Osteocyte (in vitro differentiated cells): ENCODE measurements around the gene CNPY4. TPM values are rescaled to one million over a fixed set of nuclear protein-coding genes. Genes with fewer than 3 reads are reported as not detected.
A peak's percentile ranks its signal among the peaks of the same experiment; 100 is the strongest.

Experiments used
- DNase-seq: peaks from one replicate; pipeline ENCODE4 v3.0.0; 2021; ENCODE audit warnings: mixed read lengths; ENCODE audit not compliant: unreplicated experiment; ENCODE audit errors: extremely low spot score
- H3K27ac Mint-ChIP-seq: one replicate; pipeline ENCODE4 v1.8.0; 2021; ENCODE audit warnings: mild to moderate bottlenecking, mixed read lengths; ENCODE audit not compliant: unreplicated experiment
- H3K27me3 Mint-ChIP-seq: one replicate; pipeline ENCODE4 v1.8.0; 2021; ENCODE audit warnings: mixed read lengths; ENCODE audit not compliant: unreplicated experiment
- H3K36me3 Mint-ChIP-seq: one replicate; pipeline ENCODE4 v1.8.0; 2021; ENCODE audit warnings: mixed read lengths; ENCODE audit not compliant: unreplicated experiment
- H3K4me1 Mint-ChIP-seq: one replicate; pipeline ENCODE4 v1.8.0; 2021; ENCODE audit warnings: mixed read lengths; ENCODE audit not compliant: unreplicated experiment
- H3K4me3 Mint-ChIP-seq: one replicate; pipeline ENCODE4 v1.8.0; 2021; ENCODE audit warnings: mild to moderate bottlenecking, moderate library complexity, mixed read lengths; ENCODE audit not compliant: unreplicated experiment
- H3K9me3 Mint-ChIP-seq: one replicate; pipeline ENCODE4 v1.8.0; 2021; ENCODE audit warnings: mixed read lengths; ENCODE audit not compliant: unreplicated experiment
- total RNA-seq: library from RNA; stranded (reverse); gene quantifications from 2 replicates; pipeline ENCODE4 v1.2.1, GENCODE V29; 2021
- TF ChIP-seq, protein P1 (sequence below): fragments of 200-600 bp; sonication (generic); IDR thresholded peaks from 2 replicates; pipeline ENCODE4 v1.5.0; 2021; ENCODE audit warnings: antibody characterized with exemption, mild to moderate bottlenecking, moderate library complexity

The CNPY4 gene
- total RNA-seq, 1 donor from 2014 or later: 33.6 TPM

DNA sequence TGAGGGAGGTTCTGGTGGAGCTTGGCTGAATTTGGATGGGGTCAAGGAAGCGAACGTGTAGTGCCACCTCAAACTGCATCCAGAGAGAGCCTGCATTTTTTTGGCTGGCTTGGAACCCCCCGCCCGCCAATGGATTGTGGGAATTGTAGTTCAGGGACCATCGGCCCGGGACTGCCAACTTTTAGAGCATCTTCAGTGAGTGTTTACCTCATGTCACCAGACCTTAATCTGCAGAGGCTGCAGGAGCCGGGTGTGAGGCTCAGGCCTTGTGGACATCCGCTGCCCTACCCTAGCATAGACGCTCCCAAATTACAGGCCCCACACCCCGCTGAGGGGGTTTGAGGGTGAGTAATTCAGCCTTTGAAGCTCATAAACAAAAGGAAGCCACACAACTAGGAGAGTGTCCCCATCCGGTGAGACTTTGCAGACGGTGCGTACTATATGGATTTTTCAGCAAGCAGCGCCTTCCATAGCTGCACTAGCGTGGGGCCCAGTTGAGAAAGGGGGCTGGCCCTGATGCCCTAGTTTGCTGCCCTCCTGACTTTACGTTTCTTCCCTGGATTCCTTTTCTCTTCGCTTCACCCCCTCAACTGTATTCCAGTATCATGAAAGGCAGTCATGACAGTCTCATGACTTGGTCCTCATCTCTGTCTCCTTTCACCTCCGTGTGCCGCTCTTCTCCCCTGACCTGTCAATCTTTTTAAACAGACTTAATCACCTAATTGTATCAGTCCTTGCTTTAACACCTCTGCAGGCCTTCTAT is 717 bp downstream of the CNPY4 start:
- TF ChIP-seq, protein P1, sequence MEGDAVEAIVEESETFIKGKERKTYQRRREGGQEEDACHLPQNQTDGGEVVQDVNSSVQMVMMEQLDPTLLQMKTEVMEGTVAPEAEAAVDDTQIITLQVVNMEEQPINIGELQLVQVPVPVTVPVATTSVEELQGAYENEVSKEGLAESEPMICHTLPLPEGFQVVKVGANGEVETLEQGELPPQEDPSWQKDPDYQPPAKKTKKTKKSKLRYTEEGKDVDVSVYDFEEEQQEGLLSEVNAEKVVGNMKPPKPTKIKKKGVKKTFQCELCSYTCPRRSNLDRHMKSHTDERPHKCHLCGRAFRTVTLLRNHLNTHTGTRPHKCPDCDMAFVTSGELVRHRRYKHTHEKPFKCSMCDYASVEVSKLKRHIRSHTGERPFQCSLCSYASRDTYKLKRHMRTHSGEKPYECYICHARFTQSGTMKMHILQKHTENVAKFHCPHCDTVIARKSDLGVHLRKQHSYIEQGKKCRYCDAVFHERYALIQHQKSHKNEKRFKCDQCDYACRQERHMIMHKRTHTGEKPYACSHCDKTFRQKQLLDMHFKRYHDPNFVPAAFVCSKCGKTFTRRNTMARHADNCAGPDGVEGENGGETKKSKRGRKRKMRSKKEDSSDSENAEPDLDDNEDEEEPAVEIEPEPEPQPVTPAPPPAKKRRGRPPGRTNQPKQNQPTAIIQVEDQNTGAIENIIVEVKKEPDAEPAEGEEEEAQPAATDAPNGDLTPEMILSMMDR: no peak
- Mint-ChIP-seq H3K4me3 (peak overlapping the region; percentile 96), H3K9me3 (no peaks in the 10 kb centered on the region), H3K36me3 (peaks cover 2% of the 10 kb centered on the region), H3K27ac (peak overlapping the region; percentile 98), H3K4me1 (peaks cover 18% of the 10 kb centered on the region), H3K27me3 (no peaks in the 10 kb centered on the region)
- no peak for DNase-seq

DNA sequence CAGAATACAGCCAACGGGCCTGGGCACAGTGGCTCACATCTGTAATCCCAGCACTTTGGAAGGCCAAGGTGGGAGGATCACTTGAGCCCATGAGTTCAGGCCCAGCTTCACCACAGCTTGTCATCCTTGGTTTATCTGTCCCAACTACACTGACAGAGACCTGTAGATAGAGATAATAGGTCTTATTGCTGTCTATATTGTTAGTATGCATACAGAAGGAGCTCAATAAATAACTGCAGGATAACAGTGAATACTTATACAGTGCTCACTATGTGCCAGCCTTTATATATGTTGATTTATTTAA is 1.3 kb downstream of the CNPY4 start:
- Mint-ChIP-seq H3K4me3 (peak overlapping the region; percentile 96), H3K36me3 (peaks cover 2% of the 10 kb centered on the region), H3K27ac (peak overlapping the region; percentile 98), H3K4me1 (peaks cover 21% of the 10 kb centered on the region), H3K27me3 (no peaks in the 10 kb centered on the region), H3K9me3 (no peaks in the 10 kb centered on the region)
- DNase-seq: no peak
- TF ChIP-seq, protein P1: no peak

DNA sequence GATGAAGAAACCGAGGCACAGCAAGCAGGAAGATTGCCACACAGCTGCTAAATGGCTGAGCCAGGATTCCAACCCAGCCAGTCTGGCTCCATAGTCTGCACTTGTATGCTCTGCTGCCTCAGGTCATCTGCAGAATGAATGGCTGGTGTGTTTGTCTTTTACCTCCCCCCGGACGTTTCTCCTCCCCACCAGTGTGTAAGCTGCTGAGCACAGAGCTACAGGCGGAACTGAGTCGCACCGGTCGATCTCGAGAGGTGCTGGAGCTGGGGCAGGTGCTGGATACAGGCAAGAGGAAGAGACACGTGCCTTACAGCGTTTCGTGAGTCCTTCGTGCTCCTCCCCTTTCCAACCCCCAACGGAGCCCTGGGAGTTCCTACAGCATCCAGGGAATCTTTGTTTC is 2.6 kb downstream of the CNPY4 start:
- H3K9me3 Mint-ChIP-seq: no peaks in the 10 kb centered on the region
- H3K27ac Mint-ChIP-seq: no peak overlapping the region
- H3K4me1 Mint-ChIP-seq: peaks cover 31% of the 10 kb centered on the region
- TF ChIP-seq, protein P1: no peak
- H3K36me3 Mint-ChIP-seq: no peaks in the 10 kb centered on the region
- no peak for DNase-seq
- no peak overlapping the region for H3K4me3 Mint-ChIP-seq
- H3K27me3 Mint-ChIP-seq: no peaks in the 10 kb centered on the region

DNA sequence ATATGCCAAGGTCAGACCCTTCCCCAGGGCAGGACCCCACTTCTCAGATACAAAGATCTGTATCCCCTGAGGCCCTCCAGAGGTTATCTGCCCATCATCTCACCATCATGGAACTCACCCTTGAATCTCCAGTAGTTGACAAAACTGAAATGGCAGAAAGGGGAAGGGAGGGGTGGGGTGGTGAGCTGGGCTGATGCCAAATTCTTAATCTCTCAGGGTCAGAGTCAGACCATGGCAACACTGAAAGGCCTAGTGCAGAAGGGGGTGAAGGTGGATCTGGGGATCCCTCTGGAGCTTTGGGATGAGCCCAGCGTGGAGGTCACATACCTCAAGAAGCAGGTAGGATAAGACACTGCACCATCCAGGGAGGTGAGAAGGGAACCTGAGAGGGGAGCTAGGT is 3.1 kb downstream of the CNPY4 start:
- Mint-ChIP-seq H3K4me3 (no peak overlapping the region), H3K36me3 (no peaks in the 10 kb centered on the region)
- DNase-seq: no peak

More for the DNA sequence above, 3.1 kb downstream of the CNPY4 start:
- peaks cover 31% of the 10 kb centered on the region for H3K4me1 Mint-ChIP-seq
- no peaks in the 10 kb centered on the region for H3K27me3 Mint-ChIP-seq
- TF ChIP-seq, protein P1: no peak
- no peak overlapping the region for H3K27ac Mint-ChIP-seq
- no peaks in the 10 kb centered on the region for H3K9me3 Mint-ChIP-seq
